WTC11 (cell line): ENCODE results near the gene CWC15.

Experiments
- GTF2I ChIP-seq: fragments of 250-450 bp; sonication (Bioruptor Pico); conservative IDR thresholded peaks from 2 replicates; pipeline ENCODE4 v1.4.0; 2021; ENCODE audit warnings: mild to moderate bottlenecking
- NFE2L1 ChIP-seq: sonication (generic); formaldehyde crosslinking; IDR thresholded peaks from 2 replicates; pipeline ENCODE4 v1.8.1; 2023; ENCODE audit warnings: missing genetic modification reagents
- TP53 ChIP-seq: sonication (generic); formaldehyde crosslinking; IDR thresholded peaks from 2 replicates; pipeline ENCODE4 v1.8.1; 2023; ENCODE audit warnings: mild to moderate bottlenecking, missing genetic modification reagents
- TF ChIP-seq, protein P1 (sequence below): fragments of 200-600 bp; IDR thresholded peaks from 2 replicates; pipeline ENCODE4 v1.8.0; 2022; ENCODE audit warnings: antibody characterized with exemption
- TF ChIP-seq, protein P2 (sequence below): sonication (generic); formaldehyde crosslinking; IDR thresholded peaks from 2 replicates; pipeline ENCODE4 v1.8.0; 2022; ENCODE audit warnings: mild to moderate bottlenecking, missing genetic modification reagents
- TF ChIP-seq, protein P3 (sequence below): sonication (generic); formaldehyde crosslinking; IDR thresholded peaks from 2 replicates; pipeline ENCODE4 v1.8.1; 2022; ENCODE audit warnings: low read depth, mild to moderate bottlenecking, moderate library complexity, missing genetic modification reagents, borderline replicate concordance
- TF ChIP-seq, protein P4 (sequence below): sonication (generic); formaldehyde crosslinking; IDR thresholded peaks from 2 replicates; pipeline ENCODE4 v1.8.1; 2023; ENCODE audit warnings: mild to moderate bottlenecking, missing genetic modification reagents, moderate library complexity

DNA sequence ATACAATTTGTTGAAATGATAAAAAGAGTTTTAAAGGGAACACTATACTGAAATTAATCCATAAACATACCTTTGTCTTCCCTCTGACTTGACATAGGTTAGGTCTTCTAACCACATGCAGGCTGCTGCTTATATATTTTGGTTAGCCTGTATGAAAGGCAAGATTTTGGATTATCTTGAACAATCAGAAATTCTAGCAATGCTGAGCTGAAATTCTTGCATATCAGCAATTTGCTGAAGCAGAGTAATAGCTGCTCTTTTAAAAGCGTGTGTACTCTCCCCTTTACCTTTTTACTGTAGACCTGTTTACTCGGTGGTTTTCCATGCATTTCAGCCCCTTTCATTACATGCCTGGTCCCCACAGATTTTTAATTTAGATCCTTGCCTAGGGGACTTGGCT is 34.0 kb downstream of the CWC15 start:
- TF ChIP-seq, protein P1, sequence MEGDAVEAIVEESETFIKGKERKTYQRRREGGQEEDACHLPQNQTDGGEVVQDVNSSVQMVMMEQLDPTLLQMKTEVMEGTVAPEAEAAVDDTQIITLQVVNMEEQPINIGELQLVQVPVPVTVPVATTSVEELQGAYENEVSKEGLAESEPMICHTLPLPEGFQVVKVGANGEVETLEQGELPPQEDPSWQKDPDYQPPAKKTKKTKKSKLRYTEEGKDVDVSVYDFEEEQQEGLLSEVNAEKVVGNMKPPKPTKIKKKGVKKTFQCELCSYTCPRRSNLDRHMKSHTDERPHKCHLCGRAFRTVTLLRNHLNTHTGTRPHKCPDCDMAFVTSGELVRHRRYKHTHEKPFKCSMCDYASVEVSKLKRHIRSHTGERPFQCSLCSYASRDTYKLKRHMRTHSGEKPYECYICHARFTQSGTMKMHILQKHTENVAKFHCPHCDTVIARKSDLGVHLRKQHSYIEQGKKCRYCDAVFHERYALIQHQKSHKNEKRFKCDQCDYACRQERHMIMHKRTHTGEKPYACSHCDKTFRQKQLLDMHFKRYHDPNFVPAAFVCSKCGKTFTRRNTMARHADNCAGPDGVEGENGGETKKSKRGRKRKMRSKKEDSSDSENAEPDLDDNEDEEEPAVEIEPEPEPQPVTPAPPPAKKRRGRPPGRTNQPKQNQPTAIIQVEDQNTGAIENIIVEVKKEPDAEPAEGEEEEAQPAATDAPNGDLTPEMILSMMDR = no peak
- TF ChIP-seq GTF2I (CRISPR knock-in tag) (no peak), TP53 (no peak), NFE2L1 (CRISPR knock-in tag) (no peak)
- TF ChIP-seq, protein P2, sequence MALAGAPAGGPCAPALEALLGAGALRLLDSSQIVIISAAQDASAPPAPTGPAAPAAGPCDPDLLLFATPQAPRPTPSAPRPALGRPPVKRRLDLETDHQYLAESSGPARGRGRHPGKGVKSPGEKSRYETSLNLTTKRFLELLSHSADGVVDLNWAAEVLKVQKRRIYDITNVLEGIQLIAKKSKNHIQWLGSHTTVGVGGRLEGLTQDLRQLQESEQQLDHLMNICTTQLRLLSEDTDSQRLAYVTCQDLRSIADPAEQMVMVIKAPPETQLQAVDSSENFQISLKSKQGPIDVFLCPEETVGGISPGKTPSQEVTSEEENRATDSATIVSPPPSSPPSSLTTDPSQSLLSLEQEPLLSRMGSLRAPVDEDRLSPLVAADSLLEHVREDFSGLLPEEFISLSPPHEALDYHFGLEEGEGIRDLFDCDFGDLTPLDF (CRISPR knock-in tag) = no peak
- TF ChIP-seq, protein P3, sequence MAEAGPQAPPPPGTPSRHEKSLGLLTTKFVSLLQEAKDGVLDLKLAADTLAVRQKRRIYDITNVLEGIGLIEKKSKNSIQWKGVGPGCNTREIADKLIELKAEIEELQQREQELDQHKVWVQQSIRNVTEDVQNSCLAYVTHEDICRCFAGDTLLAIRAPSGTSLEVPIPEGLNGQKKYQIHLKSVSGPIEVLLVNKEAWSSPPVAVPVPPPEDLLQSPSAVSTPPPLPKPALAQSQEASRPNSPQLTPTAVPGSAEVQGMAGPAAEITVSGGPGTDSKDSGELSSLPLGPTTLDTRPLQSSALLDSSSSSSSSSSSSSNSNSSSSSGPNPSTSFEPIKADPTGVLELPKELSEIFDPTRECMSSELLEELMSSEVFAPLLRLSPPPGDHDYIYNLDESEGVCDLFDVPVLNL (CRISPR knock-in tag) = no peak
- TF ChIP-seq, protein P4, sequence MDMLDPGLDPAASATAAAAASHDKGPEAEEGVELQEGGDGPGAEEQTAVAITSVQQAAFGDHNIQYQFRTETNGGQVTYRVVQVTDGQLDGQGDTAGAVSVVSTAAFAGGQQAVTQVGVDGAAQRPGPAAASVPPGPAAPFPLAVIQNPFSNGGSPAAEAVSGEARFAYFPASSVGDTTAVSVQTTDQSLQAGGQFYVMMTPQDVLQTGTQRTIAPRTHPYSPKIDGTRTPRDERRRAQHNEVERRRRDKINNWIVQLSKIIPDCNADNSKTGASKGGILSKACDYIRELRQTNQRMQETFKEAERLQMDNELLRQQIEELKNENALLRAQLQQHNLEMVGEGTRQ (CRISPR knock-in tag) = no peak
